BLaER1 (cell line): ENCODE data around the gene PCDHB8.
"Not testable (repeated sequence)": the region's sequence is repeated elsewhere in the genome, so short reads cannot be mapped to it uniquely, and the experiment has no call there.

Source experiments
- H3K27ac ChIP-seq: shearing (Covaris generic); formaldehyde crosslinking; 2 replicates; pipeline ENCODE4 v1.8.1; 2022
- H3K27me3 ChIP-seq: shearing (Covaris generic); formaldehyde crosslinking; 2 replicates; pipeline ENCODE4 v1.8.1; 2022
- H3K36me3 ChIP-seq: shearing (Covaris generic); formaldehyde crosslinking; 2 replicates; pipeline ENCODE4 v1.8.1; 2022
- H3K4me1 ChIP-seq: shearing (Covaris generic); formaldehyde crosslinking; 2 replicates; pipeline ENCODE4 v1.8.1; 2022
- H3K4me2 ChIP-seq: shearing (Covaris generic); formaldehyde crosslinking; 2 replicates; pipeline ENCODE4 v1.8.1; 2022
- H3K4me3 ChIP-seq: shearing (Covaris generic); formaldehyde crosslinking; 2 replicates; pipeline ENCODE4 v1.8.1; 2022
- H3K9ac ChIP-seq: shearing (Covaris generic); formaldehyde crosslinking; 2 replicates; pipeline ENCODE4 v1.8.1; 2022
- H3K9me3 ChIP-seq: shearing (Covaris generic); formaldehyde crosslinking; 2 replicates; pipeline ENCODE4 v1.8.1; 2022
- H4K20me1 ChIP-seq: shearing (Covaris generic); formaldehyde crosslinking; 2 replicates; pipeline ENCODE4 v1.8.1; 2022
- Cebpa-rat ChIP-seq: shearing (Covaris generic); IDR thresholded peaks from 2 replicates; pipeline ENCODE4 v1.8.1; 2022

The PCDHB8 gene

GRCh38 chr5:141214583-141214982, 37.0 kb downstream of the PCDHB8 start:
- H3K4me3 ChIP-seq, H3K36me3 ChIP-seq, H3K4me1 ChIP-seq, H3K27me3 ChIP-seq, H3K27ac ChIP-seq, H4K20me1 ChIP-seq, H3K4me2 ChIP-seq, H3K9ac ChIP-seq: not testable (repeated sequence)
- H3K9me3 ChIP-seq = peaks cover 43% of the 10 kb centered on the region

DNA sequence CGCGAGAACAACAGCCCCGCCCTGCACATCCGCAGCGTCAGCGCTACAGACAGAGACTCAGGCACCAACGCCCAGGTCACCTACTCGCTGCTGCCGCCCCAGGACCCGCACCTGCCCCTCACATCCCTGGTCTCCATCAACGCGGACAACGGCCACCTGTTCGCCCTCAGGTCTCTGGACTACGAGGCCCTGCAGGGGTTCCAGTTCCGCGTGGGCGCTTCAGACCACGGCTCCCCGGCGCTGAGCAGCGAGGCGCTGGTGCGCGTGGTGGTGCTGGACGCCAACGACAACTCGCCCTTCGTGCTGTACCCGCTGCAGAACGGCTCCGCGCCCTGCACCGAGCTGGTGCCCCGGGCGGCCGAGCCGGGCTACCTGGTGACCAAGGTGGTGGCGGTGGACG, 37.9 kb downstream of the PCDHB8 start:
- not testable (repeated sequence) for H3K27ac ChIP-seq, H3K36me3 ChIP-seq, H3K4me2 ChIP-seq, H3K4me1 ChIP-seq, H3K27me3 ChIP-seq, H3K4me3 ChIP-seq, H4K20me1 ChIP-seq, H3K9ac ChIP-seq
- peaks cover 34% of the 10 kb centered on the region for H3K9me3 ChIP-seq

DNA sequence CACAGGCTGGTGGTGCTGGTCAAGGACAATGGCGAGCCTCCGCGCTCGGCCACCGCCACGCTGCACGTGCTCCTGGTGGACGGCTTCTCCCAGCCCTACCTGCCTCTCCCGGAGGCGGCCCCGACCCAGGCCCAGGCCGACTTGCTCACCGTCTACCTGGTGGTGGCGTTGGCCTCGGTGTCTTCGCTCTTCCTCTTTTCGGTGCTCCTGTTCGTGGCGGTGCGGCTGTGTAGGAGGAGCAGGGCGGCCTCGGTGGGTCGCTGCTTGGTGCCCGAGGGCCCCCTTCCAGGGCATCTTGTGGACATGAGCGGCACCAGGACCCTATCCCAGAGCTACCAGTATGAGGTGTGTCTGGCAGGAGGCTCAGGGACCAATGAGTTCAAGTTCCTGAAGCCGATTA, 38.4 kb downstream of the PCDHB8 start:
- not testable (repeated sequence) for H3K4me3 ChIP-seq, H3K27ac ChIP-seq, H3K27me3 ChIP-seq, H3K4me2 ChIP-seq, H3K9ac ChIP-seq, H3K4me1 ChIP-seq, H4K20me1 ChIP-seq, H3K36me3 ChIP-seq
- H3K9me3 ChIP-seq = peaks cover 31% of the 10 kb centered on the region

GRCh38 chr5:141223112-141223783, 45.7 kb downstream of the PCDHB8 start, which contains the start of gene PCDHB14:
Gene PCDHB14, plus strand, starts transcription at chr5:141223343. Its CDS starts 163 bp downstream, at chr5:141223506.
- Histone ChIP-seq H3K27ac (no peak within 1 kb of the TSS; the same call in 1 of the 2 replicates), H3K4me2 (peak within 1 kb of the TSS; percentile 75), H3K9me3 (peaks cover 42% of the 10 kb centered on the region), H3K4me3 (peak within 1 kb of the TSS; percentile 60), H3K36me3 (0 out of 2 replicates have a peak, but pooled peaks cover 6% of the 10 kb centered on the region), H4K20me1 (no peaks in the 10 kb centered on the region), H3K4me1 (peaks cover 8% of the 10 kb centered on the region; the same call in 1 of the 2 replicates), H3K9ac (peak within 1 kb of the TSS; percentile 66), H3K27me3 (no peaks in the 10 kb centered on the region)
- no peak for TF ChIP-seq Cebpa-rat

DNA sequence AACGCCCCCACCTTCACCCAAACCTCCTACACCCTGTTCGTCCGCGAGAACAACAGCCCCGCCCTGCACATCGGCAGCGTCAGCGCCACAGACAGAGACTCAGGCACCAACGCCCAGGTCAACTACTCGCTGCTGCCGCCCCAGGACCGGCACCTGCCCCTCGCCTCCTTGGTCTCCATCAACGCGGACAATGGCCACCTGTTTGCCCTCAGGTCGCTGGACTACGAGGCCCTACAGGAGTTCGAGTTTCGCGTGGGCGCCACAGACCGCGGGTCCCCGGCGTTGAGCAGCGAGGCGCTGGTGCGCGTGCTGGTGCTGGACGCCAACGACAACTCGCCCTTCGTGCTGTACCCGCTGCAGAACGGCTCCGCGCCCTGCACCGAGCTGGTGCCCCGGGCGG, 47.3 kb downstream of the PCDHB8 start:
- H3K36me3 ChIP-seq, H3K27me3 ChIP-seq, H3K4me1 ChIP-seq, H3K27ac ChIP-seq, H3K9ac ChIP-seq, H3K4me2 ChIP-seq, H4K20me1 ChIP-seq, H3K4me3 ChIP-seq: not testable (repeated sequence)
- peaks cover 32% of the 10 kb centered on the region for H3K9me3 ChIP-seq

GRCh38 chr5:141225421-141225820, 47.8 kb downstream of the PCDHB8 start:
- H3K4me1 ChIP-seq, H4K20me1 ChIP-seq, H3K4me3 ChIP-seq, H3K4me2 ChIP-seq, H3K27me3 ChIP-seq, H3K9ac ChIP-seq, H3K27ac ChIP-seq, H3K36me3 ChIP-seq: not testable (repeated sequence)
- H3K9me3 ChIP-seq = peaks cover 36% of the 10 kb centered on the region
